Measurements from ENCODE around the gene SUV39H1.

GRCh38 chrX:48715876-48716502 is 19.5 kb downstream of the SUV39H1 start:
- TF ChIP-seq TAF1 (IDR thresholded peaks at IDR 0.05; ENCODE audit: low read depth, low read length) = no peak
- TF ChIP-seq POLR2AphosphoS5 (IDR thresholded peaks at IDR 0.05; ENCODE audit: low read depth, low read length) = no peak
- TF ChIP-seq POLR2A (IDR thresholded peaks at IDR 0.05; ENCODE audit: low read depth, low read length) = no peak
- TF ChIP-seq SPI1 (IDR thresholded peaks at IDR 0.05; ENCODE audit: low read depth, low read length) = no peak
- no peak for TF ChIP-seq POU2F2 (IDR thresholded peaks at IDR 0.05; ENCODE audit: low read depth, low read length)
- no peak for TF ChIP-seq PAX5 (IDR thresholded peaks at IDR 0.05; ENCODE audit: insufficient read depth, low read length, severe bottlenecking)
